SK-N-SH treated with all-trans-retinoic acid at 6 μM for 48 hours (cell line): ENCODE measurements around the gene PAPSS2.

Experiments used
- ATAC-seq: fragments of 200-7000 bp; cut with Tn5 transposase; 3 replicates; pipeline ENCODE4 v1.9.1; 2020; ENCODE audit warnings: mild to moderate bottlenecking, moderate library complexity
- ARNTL ChIP-seq: fragments of 450-650 bp; formaldehyde crosslinking; IDR thresholded peaks from 2 replicates; pipeline ENCODE4 v1.5.0; 2020; ENCODE audit warnings: low read depth, mild to moderate bottlenecking, moderate library complexity, borderline replicate concordance
- BACH2 ChIP-seq: fragments of 250-450 bp; sonication (Bioruptor Pico); IDR thresholded peaks from 2 replicates; pipeline ENCODE4 v1.9.0; 2021; ENCODE audit warnings: mild to moderate bottlenecking, borderline replicate concordance
- CSDC2 ChIP-seq: fragments of 250-450 bp; sonication (Bioruptor Pico); IDR thresholded peaks from 2 replicates; pipeline ENCODE4 v1.5.0; 2020; ENCODE audit warnings: mild to moderate bottlenecking, moderate library complexity
- CSRNP3 ChIP-seq: fragments of 250-450 bp; sonication (Bioruptor Pico); IDR thresholded peaks from 2 replicates; pipeline ENCODE4 v1.5.1; 2021; ENCODE audit warnings: mild to moderate bottlenecking, moderate library complexity
- ISL1 ChIP-seq: fragments of 250-450 bp; sonication (Bioruptor Pico); IDR thresholded peaks from 2 replicates; pipeline ENCODE4 v2.1.2; 2022; ENCODE audit warnings: mild to moderate bottlenecking, moderate library complexity
- OSR1 ChIP-seq: fragments of 250-450 bp; sonication (Bioruptor Pico); IDR thresholded peaks from 2 replicates; pipeline ENCODE4 v1.8.0; 2022; ENCODE audit warnings: moderate library complexity, mild to moderate bottlenecking, inconsistent platforms
- PATZ1 ChIP-seq: fragments of 250-450 bp; sonication (Bioruptor Pico); IDR thresholded peaks from 2 replicates; pipeline ENCODE4 v1.8.0; 2020; ENCODE audit warnings: mild to moderate bottlenecking, moderate library complexity, borderline replicate concordance
- PPARA ChIP-seq: fragments of 250-450 bp; sonication (Bioruptor Pico); IDR thresholded peaks from 2 replicates; pipeline ENCODE4 v1.5.0; 2020; ENCODE audit warnings: mild to moderate bottlenecking, borderline replicate concordance
- RARB ChIP-seq: fragments of 250-450 bp; sonication (Bioruptor Pico); IDR thresholded peaks from 2 replicates; pipeline ENCODE4 v1.8.0; 2021; ENCODE audit warnings: mild to moderate bottlenecking, moderate library complexity
- SNAI2 ChIP-seq: fragments of 250-450 bp; sonication (Bioruptor Pico); IDR thresholded peaks from 2 replicates; pipeline ENCODE4 v1.5.0; 2020; ENCODE audit warnings: mild to moderate bottlenecking, moderate library complexity
- TCF4 ChIP-seq: fragments of 250-450 bp; sonication (Bioruptor Pico); IDR thresholded peaks from 2 replicates; pipeline ENCODE4 v1.8.0; 2021; ENCODE audit warnings: mild to moderate bottlenecking, moderate library complexity, borderline replicate concordance
- TOX ChIP-seq: fragments of 250-450 bp; sonication (Bioruptor Pico); IDR thresholded peaks from 2 replicates; pipeline ENCODE4 v1.8.0; 2021; ENCODE audit warnings: mild to moderate bottlenecking, moderate library complexity, borderline replicate concordance
- TSHZ2 ChIP-seq: fragments of 250-450 bp; sonication (Bioruptor Pico); IDR thresholded peaks from 2 replicates; pipeline ENCODE4 v1.5.0; 2020; ENCODE audit warnings: mild to moderate bottlenecking, moderate library complexity
- ZC3H10 ChIP-seq: fragments of 250-450 bp; sonication (Bioruptor Pico); IDR thresholded peaks from 2 replicates; pipeline ENCODE4 v1.5.1; 2021; ENCODE audit warnings: mild to moderate bottlenecking, moderate library complexity
- ZFP3 ChIP-seq: fragments of 250-450 bp; sonication (Bioruptor Pico); IDR thresholded peaks from 2 replicates; pipeline ENCODE4 v1.5.0; 2020; ENCODE audit warnings: mild to moderate bottlenecking, moderate library complexity
- ZFP30 ChIP-seq: fragments of 450-650 bp; formaldehyde crosslinking; IDR thresholded peaks from 2 replicates; pipeline ENCODE4 v1.5.0; 2022; ENCODE audit warnings: mild to moderate bottlenecking, moderate library complexity
- ZNF565 ChIP-seq: fragments of 450-650 bp; formaldehyde crosslinking; conservative IDR thresholded peaks from 2 replicates; pipeline ENCODE4 v1.5.0; 2020; ENCODE audit warnings: low read depth, mild to moderate bottlenecking, moderate library complexity
- ZNF70 ChIP-seq: fragments of 450-650 bp; formaldehyde crosslinking; IDR thresholded peaks from 2 replicates; pipeline ENCODE4 v1.5.0; 2020; ENCODE audit warnings: mild to moderate bottlenecking, moderate library complexity
- ZNF8 ChIP-seq: fragments of 450-650 bp; formaldehyde crosslinking; IDR thresholded peaks from 2 replicates; pipeline ENCODE4 v1.5.0; 2020; ENCODE audit warnings: mild to moderate bottlenecking, moderate library complexity
- TF ChIP-seq, protein P1 (sequence below): fragments of 250-450 bp; sonication (Bioruptor Pico); IDR thresholded peaks from 2 replicates; pipeline ENCODE4 v1.8.0; 2021; ENCODE audit warnings: low read depth, mild to moderate bottlenecking, moderate library complexity, borderline replicate concordance

The PAPSS2 gene

DNA sequence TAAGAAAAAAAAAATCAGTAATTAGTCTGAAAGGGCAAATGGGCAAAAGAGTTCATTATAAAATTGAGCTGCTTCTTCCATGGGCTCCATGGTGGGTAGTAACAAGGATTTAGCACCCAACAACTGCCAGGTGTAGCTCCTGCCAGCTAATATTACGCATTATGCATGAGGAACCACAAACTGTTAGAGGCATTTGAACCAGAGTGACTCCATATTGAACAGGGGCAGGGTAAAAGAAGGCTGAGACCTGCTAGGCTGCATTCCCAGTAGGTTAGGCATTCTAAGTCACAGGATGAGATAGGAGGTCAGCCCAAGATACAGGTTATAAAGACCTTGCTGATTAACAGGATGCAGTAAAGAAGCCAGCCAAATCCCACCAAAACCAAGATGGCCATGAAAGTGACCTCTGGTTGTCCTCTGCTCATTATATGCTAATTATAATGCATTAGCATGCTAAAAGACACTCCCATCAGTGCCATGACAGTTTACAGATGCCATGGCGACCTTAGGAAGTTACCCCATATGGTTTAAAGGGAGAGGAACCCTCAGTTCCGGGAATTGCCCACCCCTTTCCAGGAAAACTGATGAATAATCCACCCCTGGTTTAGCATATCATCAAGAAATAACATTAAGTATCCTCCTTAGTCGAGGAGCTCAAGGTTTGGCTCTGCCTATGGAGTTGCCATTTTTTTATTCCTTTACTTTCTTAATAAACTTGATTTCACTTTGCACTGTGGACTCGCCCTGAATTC, 8.7 kb upstream of the PAPSS2 start (continued):
- TF ChIP-seq TSHZ2 (CRISPR knock-in tag): no peak
- TF ChIP-seq TOX (CRISPR knock-in tag): no peak
- no peak for TF ChIP-seq CSRNP3 (CRISPR knock-in tag)

DNA sequence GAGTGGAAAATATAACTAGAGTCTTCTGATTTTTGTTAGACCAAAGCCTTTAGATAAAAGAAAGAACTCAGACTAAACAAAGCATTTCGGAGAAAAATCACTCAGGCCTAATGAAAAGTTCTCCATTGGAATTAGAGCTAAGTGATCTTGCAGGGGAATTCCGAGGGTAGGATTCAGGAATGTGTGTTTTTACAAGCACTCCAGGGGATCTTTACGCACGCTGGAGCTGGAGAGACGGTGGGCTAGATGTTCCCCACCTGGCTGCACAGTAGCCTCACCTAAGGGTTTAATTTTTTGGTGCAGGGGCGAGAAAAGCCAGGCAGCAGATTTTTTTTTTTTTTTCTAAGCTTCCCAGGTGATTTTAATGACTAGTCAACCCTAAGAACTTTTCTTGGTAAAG, 7.9 kb upstream of the PAPSS2 start:
- ATAC-seq: no peak

More for the DNA sequence above, 7.9 kb upstream of the PAPSS2 start:
- TF ChIP-seq BACH2 (CRISPR knock-in tag) (no peak), ZFP3 (no peak), PATZ1 (CRISPR knock-in tag) (no peak), ZNF565 (no peak), CSRNP3 (CRISPR knock-in tag) (no peak), TSHZ2 (CRISPR knock-in tag) (no peak), ARNTL (CRISPR knock-in tag) (no peak), ZFP30 (CRISPR knock-in tag) (no peak), ISL1 (CRISPR knock-in tag) (no peak), ZNF8 (CRISPR knock-in tag) (no peak), TCF4 (CRISPR knock-in tag) (no peak), RARB (CRISPR knock-in tag) (no peak), PPARA (CRISPR knock-in tag) (no peak), TOX (CRISPR knock-in tag) (no peak), OSR1 (CRISPR knock-in tag) (no peak), CSDC2 (CRISPR knock-in tag) (no peak), ZC3H10 (CRISPR knock-in tag) (no peak), ZNF70 (CRISPR knock-in tag) (no peak), SNAI2 (no peak)
- TF ChIP-seq, protein P1, sequence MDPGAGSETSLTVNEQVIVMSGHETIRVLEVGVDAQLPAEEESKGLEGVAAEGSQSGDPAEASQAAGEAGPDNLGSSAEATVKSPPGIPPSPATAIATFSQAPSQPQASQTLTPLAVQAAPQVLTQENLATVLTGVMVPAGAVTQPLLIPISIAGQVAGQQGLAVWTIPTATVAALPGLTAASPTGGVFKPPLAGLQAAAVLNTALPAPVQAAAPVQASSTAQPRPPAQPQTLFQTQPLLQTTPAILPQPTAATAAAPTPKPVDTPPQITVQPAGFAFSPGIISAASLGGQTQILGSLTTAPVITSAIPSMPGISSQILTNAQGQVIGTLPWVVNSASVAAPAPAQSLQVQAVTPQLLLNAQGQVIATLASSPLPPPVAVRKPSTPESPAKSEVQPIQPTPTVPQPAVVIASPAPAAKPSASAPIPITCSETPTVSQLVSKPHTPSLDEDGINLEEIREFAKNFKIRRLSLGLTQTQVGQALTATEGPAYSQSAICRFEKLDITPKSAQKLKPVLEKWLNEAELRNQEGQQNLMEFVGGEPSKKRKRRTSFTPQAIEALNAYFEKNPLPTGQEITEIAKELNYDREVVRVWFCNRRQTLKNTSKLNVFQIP: no peak
